ENCODE measurements around the gene ATL1. TPM values are rescaled to one million over a fixed set of nuclear protein-coding genes. Genes with fewer than 3 reads are reported as not detected.

ATL1 gene
- total and polyA plus RNA-seq, 4 experiments from 2014 or later, result 0.64 to 2.1 (median 1.6) TPM

GRCh38 chr14:50523271-50524041 lies 36.5 kb upstream of the ATL1 start:
- H3K4me3 Mint-ChIP-seq, result peak overlapping the region in 5 of 8 donors; percentile 1 to 35 (median 24)
- peak overlapping the region in 3 of 7 donors; percentile 20 to 43 (median 42) for H3K27ac Mint-ChIP-seq
- H3K36me3 ChIP-seq (ENCODE audit: insufficient read depth, low read length), result no peaks in the 10 kb centered on the region
- no peak for DNase-seq
- no peak overlapping the region for H3K27ac ChIP-seq (ENCODE audit: low read depth, low read length)
- H3K36me3 Mint-ChIP-seq, result peaks cover 4 to 6% of the 10 kb centered on the region in 2 donors
- H3K4me1 ChIP-seq (ENCODE audit: insufficient read depth, low read length), result peaks cover 51% of the 10 kb centered on the region
- H3K4me1 Mint-ChIP-seq, result peaks cover 51 to 62% (median 54%) of the 10 kb centered on the region in 4 donors
- ChIA-PET CTCF (ENCODE audit: partially characterized antibody) (interaction anchor here (2.0 kb wide), 1 partner anchor 202 kb away, joined by 8 read pairs; no protein-coding TSS in a partner anchor), POLR2A (ENCODE audit: partially characterized antibody) (no interaction called here)
- H3K4me3 ChIP-seq (ENCODE audit: low read length in 2 of 2), result no peak overlapping the region
- no peaks in the 10 kb centered on the region for H3K9me3 ChIP-seq (ENCODE audit: control insufficient read depth in 1 of 2, low read length in 2 of 2)
- no peaks in the 10 kb centered on the region for H3K27me3 Mint-ChIP-seq
- H3K27me3 ChIP-seq (ENCODE audit: insufficient read depth, low read length), result no peaks in the 10 kb centered on the region
- intact Hi-C loops (cut with micrococcal nuclease), result no loop called here
- H3K9me3 Mint-ChIP-seq, result no peaks in the 10 kb centered on the region

GRCh38 chr14:50524060-50524459 lies 35.9 kb upstream of the ATL1 start:
- Histone ChIP-seq H3K4me1 (ENCODE audit: insufficient read depth, low read length) (peaks cover 57% of the 10 kb centered on the region), H3K27ac (ENCODE audit: low read depth, low read length) (no peak overlapping the region), H3K9me3 (ENCODE audit: control insufficient read depth in 1 of 2, low read length in 2 of 2) (no peaks in the 10 kb centered on the region), H3K36me3 (ENCODE audit: insufficient read depth, low read length) (no peaks in the 10 kb centered on the region), H3K4me3 (ENCODE audit: low read length in 2 of 2) (no peak overlapping the region), H3K27me3 (ENCODE audit: insufficient read depth, low read length) (no peaks in the 10 kb centered on the region)
- POLR2A ChIA-PET (ENCODE audit: partially characterized antibody), result no interaction called here
- no peak for DNase-seq
- intact Hi-C loops (cut with micrococcal nuclease), result no loop called here
- CTCF ChIA-PET (ENCODE audit: partially characterized antibody), result no interaction called here
- Mint-ChIP-seq H3K36me3 (peaks cover 4% of the 10 kb centered on the region in 2 donors), H3K27me3 (no peaks in the 10 kb centered on the region), H3K27ac (peak overlapping the region in 5 of 7 donors; percentile 8 to 71 (median 43)), H3K4me3 (peak overlapping the region in 3 of 8 donors; percentile 2 to 24 (median 16)), H3K9me3 (no peaks in the 10 kb centered on the region), H3K4me1 (peaks cover 49 to 66% (median 57%) of the 10 kb centered on the region in 4 donors)

GRCh38 chr14:50524731-50525515 lies 35.0 kb upstream of the ATL1 start:
- no peak overlapping the region for H3K4me3 ChIP-seq (ENCODE audit: low read length in 2 of 2)
- intact Hi-C loops (cut with micrococcal nuclease), result no loop called here

GRCh38 chr14:50528000-50528399 lies 31.9 kb upstream of the ATL1 start:
- H3K36me3 ChIP-seq (ENCODE audit: insufficient read depth, low read length), result no peaks in the 10 kb centered on the region
- H3K27me3 ChIP-seq (ENCODE audit: insufficient read depth, low read length), result no peaks in the 10 kb centered on the region
- no peak for DNase-seq
- peaks cover 67% of the 10 kb centered on the region for H3K4me1 ChIP-seq (ENCODE audit: insufficient read depth, low read length)
- H3K4me3 ChIP-seq (ENCODE audit: low read length in 2 of 2), result no peak overlapping the region
- ChIA-PET CTCF (ENCODE audit: partially characterized antibody) (interaction anchor here (0.7 to 2.9 kb wide), 5 partner anchors 12 to 676 kb away, joined by 3 to 16 read pairs (median 3); partner anchors contain the start of gene NEMF), POLR2A (ENCODE audit: partially characterized antibody) (interaction anchor here (0.7 kb wide), 2 partner anchors 13 to 665 kb away, joined by 3 read pairs; no protein-coding TSS in a partner anchor)
- intact Hi-C loops (cut with micrococcal nuclease), result no loop called here
- H3K9me3 ChIP-seq (ENCODE audit: control insufficient read depth in 1 of 2, low read length in 2 of 2), result no peaks in the 10 kb centered on the region
- no peaks in the 10 kb centered on the region for H3K9me3 Mint-ChIP-seq
- H3K27ac Mint-ChIP-seq, result peak overlapping the region in 2 of 7 donors; percentile 8 to 9
- no peaks in the 10 kb centered on the region for H3K27me3 Mint-ChIP-seq
- no peak overlapping the region for H3K27ac ChIP-seq (ENCODE audit: low read depth, low read length)
- H3K4me3 Mint-ChIP-seq, result peak overlapping the region in 1 of 8 donors; percentile 6
- H3K4me1 Mint-ChIP-seq, result peaks cover 56 to 78% (median 67%) of the 10 kb centered on the region in 4 donors
- peaks cover under 1 to 4% of the 10 kb centered on the region in 2 donors for H3K36me3 Mint-ChIP-seq

More at GRCh38 chr14:50524731-50525515, 35.0 kb upstream of the ATL1 start:
- Histone ChIP-seq H3K27me3 (ENCODE audit: insufficient read depth, low read length) (no peaks in the 10 kb centered on the region), H3K27ac (ENCODE audit: low read depth, low read length) (no peak overlapping the region), H3K36me3 (ENCODE audit: insufficient read depth, low read length) (no peaks in the 10 kb centered on the region), H3K9me3 (ENCODE audit: control insufficient read depth in 1 of 2, low read length in 2 of 2) (no peaks in the 10 kb centered on the region), H3K4me1 (ENCODE audit: insufficient read depth, low read length) (peaks cover 66% of the 10 kb centered on the region)
- peaks cover 4% of the 10 kb centered on the region in 2 donors for H3K36me3 Mint-ChIP-seq
- H3K4me1 Mint-ChIP-seq, result peaks cover 56 to 75% (median 65%) of the 10 kb centered on the region in 4 donors
- no peaks in the 10 kb centered on the region for H3K27me3 Mint-ChIP-seq
- H3K27ac Mint-ChIP-seq, result peak overlapping the region; percentile 24 to 80 (median 60)
- H3K9me3 Mint-ChIP-seq, result no peaks in the 10 kb centered on the region
- ChIA-PET CTCF (ENCODE audit: partially characterized antibody) (no interaction called here), POLR2A (ENCODE audit: partially characterized antibody) (interaction anchor here (0.5 kb wide), 1 partner anchor 126 kb away, joined by 3 read pairs; no protein-coding TSS in a partner anchor)
- DNase-seq, result no peak
- peak overlapping the region in 4 of 8 donors; percentile 2 to 36 (median 18) for H3K4me3 Mint-ChIP-seq

- intact Hi-C loops (cut with micrococcal nuclease), result loop anchor here (10.0 kb wide), 1 partner anchor 895 kb away; the partner anchor contains the start of gene DNAAF2
- Mint-ChIP-seq H3K9me3 (no peaks in the 10 kb centered on the region), H3K27me3 (no peaks in the 10 kb centered on the region), H3K27ac (peak overlapping the region in 6 of 7 donors; percentile 24 to 85 (median 60)), H3K4me3 (peak overlapping the region in 7 of 8 donors; percentile 12 to 94 (median 93)), H3K4me1 (peaks cover 45 to 68% (median 60%) of the 10 kb centered on the region in 4 donors), H3K36me3 (peaks cover 1 to 4% of the 10 kb centered on the region in 2 donors)
- H3K4me3 ChIP-seq (ENCODE audit: low read length in 2 of 2), result no peak overlapping the region
- no peak for DNase-seq
- CTCF ChIA-PET (ENCODE audit: partially characterized antibody), result interaction anchor here (1.3 to 2.9 kb wide), 2 partner anchors 209 to 211 kb away, joined by 3 to 16 read pairs; no protein-coding TSS in a partner anchor
- peaks cover 56% of the 10 kb centered on the region for H3K4me1 ChIP-seq (ENCODE audit: insufficient read depth, low read length)
- H3K36me3 ChIP-seq (ENCODE audit: insufficient read depth, low read length), result no peaks in the 10 kb centered on the region
- POLR2A ChIA-PET (ENCODE audit: partially characterized antibody), result no interaction called here
- H3K9me3 ChIP-seq (ENCODE audit: control insufficient read depth in 1 of 2, low read length in 2 of 2), result no peaks in the 10 kb centered on the region
- H3K27me3 ChIP-seq (ENCODE audit: insufficient read depth, low read length), result no peaks in the 10 kb centered on the region
- no peak overlapping the region for H3K27ac ChIP-seq (ENCODE audit: low read depth, low read length)
Measured at GRCh38 chr14:50529288-50530179, 30.4 kb upstream of the ATL1 start.

- POLR2A ChIA-PET (ENCODE audit: partially characterized antibody), result no interaction called here
- peaks cover 38 to 60% (median 51%) of the 10 kb centered on the region in 4 donors for H3K4me1 Mint-ChIP-seq
Measured at GRCh38 chr14:50530358-50530757, 29.6 kb upstream of the ATL1 start.

More at GRCh38 chr14:50530358-50530757, 29.6 kb upstream of the ATL1 start:
- CTCF ChIA-PET (ENCODE audit: partially characterized antibody), result interaction anchor here (2.9 kb wide), 1 partner anchor 209 kb away, joined by 16 read pairs; no protein-coding TSS in a partner anchor
- intact Hi-C loops (cut with micrococcal nuclease), result loop anchor here (10.0 kb wide), 1 partner anchor 896 kb away; the partner anchor contains the start of gene DNAAF2
- Histone ChIP-seq H3K9me3 (ENCODE audit: control insufficient read depth in 1 of 2, low read length in 2 of 2) (no peaks in the 10 kb centered on the region), H3K4me3 (ENCODE audit: low read length in 2 of 2) (no peak overlapping the region), H3K27ac (ENCODE audit: low read depth, low read length) (no peak overlapping the region), H3K4me1 (ENCODE audit: insufficient read depth, low read length) (peaks cover 49% of the 10 kb centered on the region), H3K36me3 (ENCODE audit: insufficient read depth, low read length) (no peaks in the 10 kb centered on the region), H3K27me3 (ENCODE audit: insufficient read depth, low read length) (no peaks in the 10 kb centered on the region)
- Mint-ChIP-seq H3K27ac (peak overlapping the region in 5 of 7 donors; percentile 24 to 85 (median 71)), H3K9me3 (no peaks in the 10 kb centered on the region), H3K4me3 (peak overlapping the region; percentile 45 to 94 (median 93)), H3K36me3 (peaks cover 1 to 4% of the 10 kb centered on the region in 2 donors), H3K27me3 (no peaks in the 10 kb centered on the region)
- DNase-seq, result no peak
